ENCODE results near the gene WDR37. TPM values are rescaled to one million over a fixed set of nuclear protein-coding genes. Genes with fewer than 3 reads are reported as not detected.

Gene WDR37
- total and polyA plus RNA-seq, 2 donors from 2014 or later: 6.0 to 23.5 TPM

GRCh38 chr10:1178506-1178905 is 122.3 kb downstream of the WDR37 start:
- Histone ChIP-seq H3K4me3 (ENCODE audit: low read length in 3 of 3) (no peak overlapping the region), H3K9ac (ENCODE audit: low read length in 3 of 3) (no peak overlapping the region), H3K9me3 (ENCODE audit: control insufficient read depth in 2 of 3, insufficient read depth in 1 of 3, low read length in 3 of 3) (no peaks in the 10 kb centered on the region), H3K4me1 (ENCODE audit: control insufficient read depth in 2 of 3, insufficient read depth in 2 of 3, low read depth in 1 of 3, low read length in 3 of 3) (no peaks in the 10 kb centered on the region), H3K27me3 (ENCODE audit: control insufficient read depth, insufficient read depth, low read length) (no peaks in the 10 kb centered on the region), H3K27ac (ENCODE audit: low read depth in 2 of 2, low read length in 2 of 2) (no peak overlapping the region), H3K36me3 (ENCODE audit: control insufficient read depth in 2 of 3, insufficient read depth in 3 of 3, low read length in 3 of 3) (no peaks in the 10 kb centered on the region)
- TF ChIP-seq, protein P1, sequence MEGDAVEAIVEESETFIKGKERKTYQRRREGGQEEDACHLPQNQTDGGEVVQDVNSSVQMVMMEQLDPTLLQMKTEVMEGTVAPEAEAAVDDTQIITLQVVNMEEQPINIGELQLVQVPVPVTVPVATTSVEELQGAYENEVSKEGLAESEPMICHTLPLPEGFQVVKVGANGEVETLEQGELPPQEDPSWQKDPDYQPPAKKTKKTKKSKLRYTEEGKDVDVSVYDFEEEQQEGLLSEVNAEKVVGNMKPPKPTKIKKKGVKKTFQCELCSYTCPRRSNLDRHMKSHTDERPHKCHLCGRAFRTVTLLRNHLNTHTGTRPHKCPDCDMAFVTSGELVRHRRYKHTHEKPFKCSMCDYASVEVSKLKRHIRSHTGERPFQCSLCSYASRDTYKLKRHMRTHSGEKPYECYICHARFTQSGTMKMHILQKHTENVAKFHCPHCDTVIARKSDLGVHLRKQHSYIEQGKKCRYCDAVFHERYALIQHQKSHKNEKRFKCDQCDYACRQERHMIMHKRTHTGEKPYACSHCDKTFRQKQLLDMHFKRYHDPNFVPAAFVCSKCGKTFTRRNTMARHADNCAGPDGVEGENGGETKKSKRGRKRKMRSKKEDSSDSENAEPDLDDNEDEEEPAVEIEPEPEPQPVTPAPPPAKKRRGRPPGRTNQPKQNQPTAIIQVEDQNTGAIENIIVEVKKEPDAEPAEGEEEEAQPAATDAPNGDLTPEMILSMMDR (IDR thresholded peaks at IDR 0.05; ENCODE audit: borderline replicate concordance, extremely low read depth, insufficient read depth): no peak
- no peak for DNase-seq
- intact Hi-C loops (cut with DNase I): no loop called here
- FAIRE-seq: no peak

DNA sequence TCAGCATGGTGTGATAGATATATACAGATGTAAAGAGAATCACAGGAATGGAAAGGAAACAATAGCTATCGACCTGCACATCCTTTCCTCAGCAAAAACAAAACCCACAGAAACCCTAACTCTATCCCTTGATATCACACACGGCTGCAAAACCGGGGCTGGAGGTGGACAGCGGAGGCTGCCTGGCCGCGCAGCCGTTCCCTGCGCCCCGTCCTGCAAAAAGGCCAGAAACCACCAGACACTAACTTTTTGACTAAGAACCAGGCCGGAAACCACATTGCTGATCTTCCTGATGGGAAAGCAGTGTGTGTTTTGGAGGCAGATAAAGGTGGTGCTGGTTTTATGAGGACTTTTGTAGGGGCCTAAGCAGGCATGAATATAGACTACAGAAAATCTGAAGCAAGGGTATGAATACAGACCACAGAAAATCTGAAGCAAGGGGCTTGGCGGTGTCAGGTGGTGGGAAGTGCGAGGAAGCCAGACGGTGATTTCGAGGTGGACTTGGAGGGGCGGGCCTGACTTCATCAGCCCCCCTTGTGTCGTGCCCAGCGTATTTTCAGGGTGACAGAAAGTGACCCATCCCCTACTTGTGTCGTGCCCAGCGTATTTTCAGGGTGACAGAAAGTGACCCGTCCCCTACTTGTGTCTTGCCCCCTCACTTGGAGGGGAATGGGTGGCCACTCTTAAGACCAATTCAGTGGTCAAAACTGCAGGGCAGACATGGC is 123.3 kb downstream of the WDR37 start:
- intact Hi-C loops (cut with DNase I): no loop called here
- TF ChIP-seq, protein P1 (IDR thresholded peaks at IDR 0.05; ENCODE audit: borderline replicate concordance, extremely low read depth, insufficient read depth): no peak
- H3K36me3 ChIP-seq (ENCODE audit: control insufficient read depth in 2 of 3, insufficient read depth in 3 of 3, low read length in 3 of 3): no peaks in the 10 kb centered on the region
- DNase-seq: no peak
- H3K4me3 ChIP-seq (ENCODE audit: low read length in 3 of 3): no peak overlapping the region
- no peaks in the 10 kb centered on the region for H3K4me1 ChIP-seq (ENCODE audit: control insufficient read depth in 2 of 3, insufficient read depth in 2 of 3, low read depth in 1 of 3, low read length in 3 of 3)
- H3K27me3 ChIP-seq (ENCODE audit: control insufficient read depth, insufficient read depth, low read length): no peaks in the 10 kb centered on the region
- H3K9me3 ChIP-seq (ENCODE audit: control insufficient read depth in 2 of 3, insufficient read depth in 1 of 3, low read length in 3 of 3): no peaks in the 10 kb centered on the region
- no peak for FAIRE-seq
- no peak overlapping the region for H3K9ac ChIP-seq (ENCODE audit: low read length in 3 of 3)
- H3K27ac ChIP-seq (ENCODE audit: low read depth in 2 of 2, low read length in 2 of 2): no peak overlapping the region

DNA sequence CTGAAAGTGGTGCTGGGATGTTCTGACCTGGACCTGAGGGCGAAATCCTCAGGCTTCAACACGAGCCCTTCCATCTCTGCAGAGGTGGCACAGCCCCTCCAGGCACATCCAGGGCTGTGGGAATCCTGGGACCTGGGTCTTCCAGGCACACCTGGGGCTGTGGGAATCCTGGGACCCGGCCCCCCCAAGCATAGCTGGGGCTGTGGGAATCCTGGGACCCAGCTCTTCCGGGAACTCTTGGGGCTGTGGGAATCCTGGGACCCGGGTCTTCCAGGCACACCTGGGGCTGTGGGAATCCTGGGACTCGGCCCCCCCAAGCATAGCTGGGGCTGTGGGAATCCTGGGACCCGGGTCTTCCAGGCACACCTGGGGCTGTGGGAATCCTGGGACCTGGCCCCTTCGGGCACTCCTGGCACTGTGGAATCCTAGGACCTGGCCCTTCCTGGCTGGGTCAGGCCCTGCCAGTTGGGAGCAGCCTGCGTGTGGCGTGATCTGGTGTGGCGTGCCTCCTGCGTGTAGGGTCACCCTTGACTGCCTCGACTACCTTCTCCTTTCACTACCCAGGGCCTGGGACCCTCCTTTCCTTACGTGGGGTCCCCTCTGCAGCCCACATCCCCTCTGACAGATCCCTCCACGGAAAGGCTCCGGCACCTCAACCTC is 124.0 kb downstream of the WDR37 start:
- DNase-seq (no peak), FAIRE-seq (no peak)
- intact Hi-C loops (cut with DNase I): no loop called here
- Histone ChIP-seq H3K9me3 (ENCODE audit: control insufficient read depth in 2 of 3, insufficient read depth in 1 of 3, low read length in 3 of 3) (no peaks in the 10 kb centered on the region), H3K27me3 (ENCODE audit: control insufficient read depth, insufficient read depth, low read length) (no peaks in the 10 kb centered on the region), H3K4me3 (ENCODE audit: low read length in 3 of 3) (no peak overlapping the region), H3K36me3 (ENCODE audit: control insufficient read depth in 2 of 3, insufficient read depth in 3 of 3, low read length in 3 of 3) (no peaks in the 10 kb centered on the region), H3K4me1 (ENCODE audit: control insufficient read depth in 2 of 3, insufficient read depth in 2 of 3, low read depth in 1 of 3, low read length in 3 of 3) (no peaks in the 10 kb centered on the region), H3K9ac (ENCODE audit: low read length in 3 of 3) (no peak overlapping the region), H3K27ac (ENCODE audit: low read depth in 2 of 2, low read length in 2 of 2) (no peak overlapping the region)
- TF ChIP-seq, protein P1 (IDR thresholded peaks at IDR 0.05; ENCODE audit: borderline replicate concordance, extremely low read depth, insufficient read depth): no peak

All from kidney (tissue), 14 donors.